Measurements from ENCODE around the gene AHDC1.
A peak's percentile ranks its signal among the peaks of the same experiment; 100 is the strongest.

DNA sequence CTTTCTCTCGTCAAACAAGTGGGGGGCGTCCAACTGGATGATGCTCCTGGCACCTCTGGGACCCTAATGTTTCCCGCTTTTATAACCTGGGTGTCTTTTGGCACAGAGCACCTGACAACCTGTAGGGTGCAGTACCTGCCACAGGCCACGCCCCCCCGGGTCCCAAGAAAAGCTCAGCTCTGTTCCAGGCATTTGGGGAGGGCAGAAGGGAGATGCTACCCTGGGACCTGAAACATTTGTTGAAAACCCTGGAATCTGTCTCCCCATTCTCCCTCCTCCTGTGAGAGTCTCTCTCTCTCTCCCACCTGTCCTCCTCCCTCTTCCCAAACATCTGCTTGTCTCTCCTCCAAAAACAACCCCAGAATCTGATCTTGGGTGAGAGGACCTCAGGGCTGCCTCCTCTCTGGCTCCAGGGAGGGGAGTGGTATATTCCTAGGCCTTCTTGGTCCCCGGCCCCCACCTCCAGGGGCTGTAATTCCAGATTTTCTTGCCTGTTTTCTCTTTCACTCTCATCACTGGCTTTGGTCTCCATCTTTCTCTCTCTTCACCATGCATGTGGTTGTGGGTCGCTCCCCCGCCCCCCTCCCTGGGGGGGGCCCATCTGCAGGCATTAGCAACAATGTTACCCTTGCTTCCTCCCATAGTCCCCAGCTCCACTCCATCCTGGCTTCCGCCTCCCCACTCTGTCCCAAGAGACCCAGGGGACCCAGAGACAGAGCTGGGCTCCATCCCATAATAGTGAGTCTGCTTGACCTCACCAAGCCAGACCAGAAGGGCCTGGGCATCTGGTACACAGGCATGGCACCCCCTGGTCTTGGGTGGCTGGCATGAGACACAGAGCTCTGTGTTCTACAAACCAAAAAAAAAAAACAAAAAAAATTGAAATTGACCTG is 4.1 kb downstream of the AHDC1 start:
- TF ChIP-seq CTCF (IDR thresholded peaks at IDR 0.05; ENCODE audit: low read depth, low read length, poor library complexity, severe bottlenecking) (peak; percentile 21), EZH2phosphoT487 (IDR thresholded peaks at IDR 0.05; ENCODE audit: borderline replicate concordance, low read length) (no peak)
